PC-3 (cell line): Measurements from ENCODE around the gene LDLR.

ENCODE experiments used
- EZH2phosphoT487 ChIP-seq: fragments of 300-600 bp; sonication (generic); IDR thresholded peaks from 2 replicates; pipeline ENCODE4 v1.6.1; 2018; ENCODE audit warnings: mild to moderate bottlenecking, antibody characterized with exemption, low read length, borderline replicate concordance
- TF ChIP-seq, protein P1 (sequence below): fragments of 300-600 bp; sonication (generic); conservative IDR thresholded peaks from 2 replicates; pipeline ENCODE4 v1.5.1; 2017; ENCODE audit warnings: antibody characterized with exemption, low read depth, mild to moderate bottlenecking, low read length

- TF ChIP-seq, protein P1, sequence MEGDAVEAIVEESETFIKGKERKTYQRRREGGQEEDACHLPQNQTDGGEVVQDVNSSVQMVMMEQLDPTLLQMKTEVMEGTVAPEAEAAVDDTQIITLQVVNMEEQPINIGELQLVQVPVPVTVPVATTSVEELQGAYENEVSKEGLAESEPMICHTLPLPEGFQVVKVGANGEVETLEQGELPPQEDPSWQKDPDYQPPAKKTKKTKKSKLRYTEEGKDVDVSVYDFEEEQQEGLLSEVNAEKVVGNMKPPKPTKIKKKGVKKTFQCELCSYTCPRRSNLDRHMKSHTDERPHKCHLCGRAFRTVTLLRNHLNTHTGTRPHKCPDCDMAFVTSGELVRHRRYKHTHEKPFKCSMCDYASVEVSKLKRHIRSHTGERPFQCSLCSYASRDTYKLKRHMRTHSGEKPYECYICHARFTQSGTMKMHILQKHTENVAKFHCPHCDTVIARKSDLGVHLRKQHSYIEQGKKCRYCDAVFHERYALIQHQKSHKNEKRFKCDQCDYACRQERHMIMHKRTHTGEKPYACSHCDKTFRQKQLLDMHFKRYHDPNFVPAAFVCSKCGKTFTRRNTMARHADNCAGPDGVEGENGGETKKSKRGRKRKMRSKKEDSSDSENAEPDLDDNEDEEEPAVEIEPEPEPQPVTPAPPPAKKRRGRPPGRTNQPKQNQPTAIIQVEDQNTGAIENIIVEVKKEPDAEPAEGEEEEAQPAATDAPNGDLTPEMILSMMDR: no peak
- TF ChIP-seq EZH2phosphoT487: no peak
These were observed 1.3 kb upstream of the LDLR start for GRCh38 chr19:11087870-11088505.
